Body of pancreas (tissue), 4 donors: ENCODE data around the gene NEGR1. TPM values are rescaled to one million over a fixed set of nuclear protein-coding genes. Genes with fewer than 3 reads are reported as not detected.

Experiments
- ATAC-seq: fragments of 150-250 bp; one replicate; pipeline ENCODE4 v1.9.1; 2016
- DNase-seq, 4 donors: peaks; one replicate each; pipeline ENCODE4 v3.0.0-alpha.2; 2019
- H3K27ac ChIP-seq, 4 donors: fragments of 200-600 bp; sonication (generic); 1 replicate in 3 of 4; 2 replicates in 1 of 4; pipeline versions ENCODE4 v1.5.1 to v1.6.1; 2016 to 2019; ENCODE audit warnings: mild to moderate bottlenecking in 1 of 4, mixed read lengths in 1 of 4, moderate library complexity in 1 of 4
- H3K27me3 ChIP-seq, 2 donors: fragments of 200-600 bp; sonication (generic); one replicate each; pipeline ENCODE4 v1.6.0; 2016; ENCODE audit warnings: mild to moderate bottlenecking in 1 of 2
- H3K36me3 ChIP-seq, 2 donors: fragments of 200-600 bp; sonication (generic); replicated peaks in 1 of 2; 2 replicates each; pipeline ENCODE4 v1.5.1; 2016; ENCODE audit warnings: low read depth in 2 of 2; ENCODE audit not compliant: insufficient read depth in 1 of 2
- H3K4me1 ChIP-seq: fragments of 200-600 bp; sonication (generic); one replicate; pipeline ENCODE4 v1.6.0; 2016
- H3K4me3 ChIP-seq, 2 donors: fragments of 200-600 bp; sonication (generic); 1 replicate in 1 of 2; 2 replicates in 1 of 2; pipeline ENCODE4 v1.5.1; 2016 to 2019
- H3K9me3 ChIP-seq, 3 donors: fragments of 200-600 bp; sonication (generic); 1 replicate in 2 of 3; 2 replicates in 1 of 3; pipeline ENCODE4 v1.5.1; 2016
- POLR2A ChIP-seq, 3 donors: fragments of 450-650 bp; IDR thresholded peaks; one replicate each; pipeline ENCODE4 v1.6.1; 2016; ENCODE audit warnings: antibody characterized with exemption in 3 of 3, mild to moderate bottlenecking in 2 of 3
- WGBS, 2 donors: methylation state at CpG; one replicate each; pipeline ENCODE4 v1.1.5; 2017; 5-methylcytosine and 5-hydroxymethylcytosine counted together
- intact Hi-C: fragments of 100-400 bp; cut with DNase I; formaldehyde crosslinking; loops from one replicate; pipeline ENCODE4 v1.15.1; 2023
- total RNA-seq, 2 donors: library from RNA; depleted of rRNA; stranded (reverse); fragments of >200 nt; gene quantifications; one replicate each; pipeline ENCODE4 v1.1.0, GENCODE V29; 2016
- TF ChIP-seq, protein P1 (sequence below), 7 experiments: fragments of 450-650 bp in 4 of 7; fragments of 200-600 bp in 3 of 7; sonication (generic) in 3 of 7; IDR thresholded peaks; one replicate each; pipeline ENCODE4 v1.5.1; 2016 to 2019; ENCODE audit warnings: antibody characterized with exemption in 7 of 7

The NEGR1 gene
- total RNA-seq, 2 donors from 2014 or later, result 6.3 to 9.6 TPM

- Histone ChIP-seq H3K4me3 (no peak overlapping the region), H3K4me1 (no peaks in the 10 kb centered on the region), H3K36me3 (no peaks in the 10 kb centered on the region), H3K27me3 (no peaks in the 10 kb centered on the region), H3K27ac (no peak overlapping the region), H3K9me3 (no peaks in the 10 kb centered on the region)
- ATAC-seq (no peak), DNase-seq (no peak)
- 14 to 18% methylated on average over 3 of the region's 3 CpGs for WGBS, 2 donors
- intact Hi-C loops, result no loop called here
- TF ChIP-seq, protein P1, sequence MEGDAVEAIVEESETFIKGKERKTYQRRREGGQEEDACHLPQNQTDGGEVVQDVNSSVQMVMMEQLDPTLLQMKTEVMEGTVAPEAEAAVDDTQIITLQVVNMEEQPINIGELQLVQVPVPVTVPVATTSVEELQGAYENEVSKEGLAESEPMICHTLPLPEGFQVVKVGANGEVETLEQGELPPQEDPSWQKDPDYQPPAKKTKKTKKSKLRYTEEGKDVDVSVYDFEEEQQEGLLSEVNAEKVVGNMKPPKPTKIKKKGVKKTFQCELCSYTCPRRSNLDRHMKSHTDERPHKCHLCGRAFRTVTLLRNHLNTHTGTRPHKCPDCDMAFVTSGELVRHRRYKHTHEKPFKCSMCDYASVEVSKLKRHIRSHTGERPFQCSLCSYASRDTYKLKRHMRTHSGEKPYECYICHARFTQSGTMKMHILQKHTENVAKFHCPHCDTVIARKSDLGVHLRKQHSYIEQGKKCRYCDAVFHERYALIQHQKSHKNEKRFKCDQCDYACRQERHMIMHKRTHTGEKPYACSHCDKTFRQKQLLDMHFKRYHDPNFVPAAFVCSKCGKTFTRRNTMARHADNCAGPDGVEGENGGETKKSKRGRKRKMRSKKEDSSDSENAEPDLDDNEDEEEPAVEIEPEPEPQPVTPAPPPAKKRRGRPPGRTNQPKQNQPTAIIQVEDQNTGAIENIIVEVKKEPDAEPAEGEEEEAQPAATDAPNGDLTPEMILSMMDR (IDR thresholded peaks at IDR 0.05), result no peak
- no peak for TF ChIP-seq POLR2A (IDR thresholded peaks at IDR 0.05)
These were observed 279.2 kb downstream of the NEGR1 start for GRCh38 chr1:72003092-72003491.

DNA sequence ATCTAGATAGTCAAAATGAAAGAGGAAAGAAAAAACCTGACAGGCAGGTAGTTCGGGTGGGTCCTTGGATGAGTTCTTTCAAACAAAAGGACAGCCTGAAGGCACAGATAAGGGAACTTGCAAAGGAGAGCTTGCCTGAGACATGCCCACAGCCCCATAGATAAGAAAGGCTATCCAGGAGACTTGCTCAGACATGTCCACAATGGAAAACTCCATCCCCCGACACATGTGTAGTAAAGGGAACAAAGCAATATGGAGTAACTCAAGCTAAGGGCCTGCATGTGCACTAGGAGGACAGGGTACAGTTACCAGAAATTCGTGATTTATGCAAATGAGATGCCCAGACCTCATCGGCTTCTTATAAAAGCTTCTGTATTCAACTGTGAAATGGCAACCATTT lies 281.5 kb downstream of the NEGR1 start:
- Histone ChIP-seq H3K4me1 (no peaks in the 10 kb centered on the region), H3K27ac (no peak overlapping the region), H3K9me3 (no peaks in the 10 kb centered on the region), H3K4me3 (no peak overlapping the region), H3K36me3 (no peaks in the 10 kb centered on the region), H3K27me3 (no peaks in the 10 kb centered on the region)
- intact Hi-C loops, result no loop called here
- ATAC-seq, result no peak
- TF ChIP-seq, protein P1 (IDR thresholded peaks at IDR 0.05), result no peak
- TF ChIP-seq POLR2A (IDR thresholded peaks at IDR 0.05), result no peak
- WGBS, 2 donors, result 73 to 74% methylated on average over 4 of the region's 4 CpGs
- no peak for DNase-seq

DNA sequence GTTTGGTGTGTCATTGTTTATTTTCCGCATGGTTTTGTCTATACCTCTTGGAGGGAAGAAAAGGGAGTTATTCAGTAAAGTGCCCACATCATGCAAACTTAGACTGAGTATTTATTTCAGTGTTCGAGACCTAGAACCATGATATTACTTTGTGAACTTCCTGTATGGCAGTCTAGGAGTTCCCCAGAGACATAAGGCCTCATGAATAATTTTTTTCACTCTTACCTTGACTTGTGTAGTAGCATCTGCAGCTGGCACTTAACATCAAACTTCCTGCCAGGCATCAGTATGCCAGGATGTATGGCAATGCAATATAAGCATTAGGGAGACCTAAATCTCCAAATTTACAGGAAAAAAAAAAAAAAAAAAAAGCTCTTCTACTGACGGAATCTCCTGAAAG lies 287.7 kb downstream of the NEGR1 start:
- TF ChIP-seq, protein P1 (IDR thresholded peaks at IDR 0.05), result no peak
- no peak for TF ChIP-seq POLR2A (IDR thresholded peaks at IDR 0.05)
- intact Hi-C loops, result no loop called here
- no peaks in the 10 kb centered on the region for H3K9me3 ChIP-seq
- ATAC-seq (no peak), DNase-seq (no peak)
- H3K27ac ChIP-seq, result no peak overlapping the region
- 82 to 85% methylated on average over 3 of the region's 3 CpGs for WGBS, 2 donors
- H3K36me3 ChIP-seq, result no peaks in the 10 kb centered on the region
- H3K27me3 ChIP-seq, result no peaks in the 10 kb centered on the region
- H3K4me3 ChIP-seq, result no peak overlapping the region
- no peaks in the 10 kb centered on the region for H3K4me1 ChIP-seq

DNA sequence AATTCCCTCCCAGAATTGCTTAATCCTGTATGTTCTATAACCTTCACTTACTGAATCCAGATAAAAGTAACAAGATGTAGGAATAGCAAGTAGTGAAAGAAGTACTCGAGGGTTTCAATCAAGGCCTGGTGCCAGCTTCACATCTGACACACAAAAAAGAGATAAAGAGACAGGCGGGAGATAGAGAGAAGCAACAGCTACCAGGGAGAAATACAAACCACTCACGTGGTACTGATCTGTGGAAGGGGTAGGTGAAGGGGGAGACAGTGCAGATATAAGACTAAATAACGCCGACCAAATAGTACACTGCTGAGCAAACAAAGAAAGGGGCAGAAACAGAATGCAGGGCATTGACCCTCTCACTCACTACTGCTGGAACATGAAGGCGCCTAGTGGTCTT lies 295.2 kb downstream of the NEGR1 start:
- Histone ChIP-seq H3K9me3 (no peaks in the 10 kb centered on the region), H3K27ac (no peak overlapping the region), H3K27me3 (no peaks in the 10 kb centered on the region), H3K36me3 (no peaks in the 10 kb centered on the region), H3K4me3 (no peak overlapping the region), H3K4me1 (no peaks in the 10 kb centered on the region)
- 43 to 58% methylated on average over 6 of the region's 6 CpGs for whole genome bisulfite sequencing, 2 donors
- ATAC-seq (no peak), DNase-seq (no peak)
- intact Hi-C loops, result no loop called here
- TF ChIP-seq POLR2A (IDR thresholded peaks at IDR 0.05), result no peak
- TF ChIP-seq, protein P1 (IDR thresholded peaks at IDR 0.05), result no peak

- Histone ChIP-seq H3K4me3 (no peak overlapping the region), H3K4me1 (no peaks in the 10 kb centered on the region), H3K9me3 (no peaks in the 10 kb centered on the region), H3K27me3 (no peaks in the 10 kb centered on the region), H3K36me3 (no peaks in the 10 kb centered on the region), H3K27ac (no peak overlapping the region)
- ATAC-seq, result no peak
- no peak for DNase-seq
- 30 to 34% methylated on average over 3 of the region's 3 CpGs for WGBS, 2 donors
- intact Hi-C loops, result no loop called here
- TF ChIP-seq POLR2A (IDR thresholded peaks at IDR 0.05), result no peak
- TF ChIP-seq, protein P1 (IDR thresholded peaks at IDR 0.05), result no peak
These were observed 296.2 kb downstream of the NEGR1 start for GRCh38 chr1:71986160-71986559.
